GM12801 (cell line): ENCODE measurements around the gene L3MBTL4.

Experiments
- CTCF ChIP-seq: IDR thresholded peaks from one replicate; pipeline ENCODE4 v1.5.1; 2011; ENCODE audit warnings: control low read depth; ENCODE audit not compliant: insufficient read length; ENCODE audit errors: extremely low read depth

L3MBTL4 gene

GRCh38 chr18:5941890-5942289 is 472.8 kb downstream of the L3MBTL4 start:
- TF ChIP-seq CTCF: no peak

DNA sequence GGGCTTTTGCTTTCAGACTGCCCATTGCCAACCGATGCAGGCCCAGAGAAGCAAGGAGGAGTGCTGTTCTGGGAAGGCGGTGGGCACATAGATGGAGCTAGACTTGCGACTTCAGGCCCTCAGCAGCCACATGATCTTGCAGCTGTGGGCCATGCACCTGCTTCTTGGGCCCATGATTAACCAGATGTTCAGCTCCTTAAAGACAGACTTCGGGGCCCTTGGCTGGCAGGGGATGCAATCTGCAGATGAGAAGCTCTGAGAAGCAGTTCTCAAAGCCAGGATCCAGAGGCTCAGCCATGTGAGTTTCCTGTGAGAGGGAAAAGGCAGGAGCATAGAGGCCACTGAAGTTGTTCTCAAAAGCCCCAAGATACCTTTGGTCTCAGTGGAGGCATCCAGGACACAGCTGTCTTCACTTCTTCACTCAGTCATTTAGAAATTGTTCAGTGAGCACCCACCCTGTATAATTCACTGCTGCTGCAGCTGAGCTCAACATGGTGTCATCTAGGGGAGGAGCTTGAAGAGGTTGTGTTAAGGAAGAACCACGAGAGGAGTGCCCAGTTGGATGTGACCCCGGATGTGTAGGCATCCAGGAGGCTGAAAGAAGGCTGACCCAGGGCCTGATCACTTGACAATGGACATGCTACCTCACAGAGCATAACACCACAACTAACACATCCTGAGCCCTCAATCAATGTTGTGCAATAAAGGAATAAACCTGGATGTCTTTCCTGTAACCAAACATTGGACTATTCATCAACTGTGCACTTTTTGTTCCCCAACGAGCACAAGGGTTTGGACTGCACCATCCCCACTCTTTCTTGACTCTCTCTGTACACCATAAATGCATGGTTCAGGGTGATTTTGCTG is 474.7 kb downstream of the L3MBTL4 start:
- TF ChIP-seq CTCF: no peak

DNA sequence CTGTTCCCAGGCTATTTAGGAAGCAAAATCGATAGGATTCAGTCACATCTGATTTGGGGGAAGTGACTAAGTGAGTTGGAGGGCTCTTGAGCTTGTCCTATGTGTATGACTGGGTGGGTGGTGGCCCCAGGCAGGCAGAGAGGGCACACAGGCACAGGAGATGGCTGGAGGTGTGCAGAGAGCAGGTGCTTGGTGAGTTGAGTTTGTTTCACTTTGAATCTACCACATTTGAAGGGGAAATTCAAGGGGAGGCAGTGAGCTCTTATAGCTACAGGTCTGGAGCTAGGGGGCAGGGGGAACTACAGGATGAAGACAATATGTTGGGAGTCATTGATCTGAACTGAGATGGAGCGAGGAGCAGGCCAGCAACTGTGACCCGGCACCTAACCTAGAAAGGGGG is 476.9 kb downstream of the L3MBTL4 start:
- no peak for TF ChIP-seq CTCF

- TF ChIP-seq CTCF: no peak
These were observed 477.6 kb downstream of the L3MBTL4 start for GRCh38 chr18:5937121-5937520.

GRCh38 chr18:5930789-5931188 is 483.9 kb downstream of the L3MBTL4 start:
- no peak for TF ChIP-seq CTCF

GRCh38 chr18:5918205-5918858 is 496.4 kb downstream of the L3MBTL4 start:
- TF ChIP-seq CTCF: no peak

GRCh38 chr18:5914951-5915350 is 499.8 kb downstream of the L3MBTL4 start:
- TF ChIP-seq CTCF: no peak
